ENCODE data around the gene ORAI3. TPM values are rescaled to one million over a fixed set of nuclear protein-coding genes. Genes with fewer than 3 reads are reported as not detected.
A peak's percentile ranks its signal among the peaks of the same experiment; 100 is the strongest.

The ORAI3 gene
- total RNA-seq, 1 donor from 2014 or later: 27.0 TPM

DNA sequence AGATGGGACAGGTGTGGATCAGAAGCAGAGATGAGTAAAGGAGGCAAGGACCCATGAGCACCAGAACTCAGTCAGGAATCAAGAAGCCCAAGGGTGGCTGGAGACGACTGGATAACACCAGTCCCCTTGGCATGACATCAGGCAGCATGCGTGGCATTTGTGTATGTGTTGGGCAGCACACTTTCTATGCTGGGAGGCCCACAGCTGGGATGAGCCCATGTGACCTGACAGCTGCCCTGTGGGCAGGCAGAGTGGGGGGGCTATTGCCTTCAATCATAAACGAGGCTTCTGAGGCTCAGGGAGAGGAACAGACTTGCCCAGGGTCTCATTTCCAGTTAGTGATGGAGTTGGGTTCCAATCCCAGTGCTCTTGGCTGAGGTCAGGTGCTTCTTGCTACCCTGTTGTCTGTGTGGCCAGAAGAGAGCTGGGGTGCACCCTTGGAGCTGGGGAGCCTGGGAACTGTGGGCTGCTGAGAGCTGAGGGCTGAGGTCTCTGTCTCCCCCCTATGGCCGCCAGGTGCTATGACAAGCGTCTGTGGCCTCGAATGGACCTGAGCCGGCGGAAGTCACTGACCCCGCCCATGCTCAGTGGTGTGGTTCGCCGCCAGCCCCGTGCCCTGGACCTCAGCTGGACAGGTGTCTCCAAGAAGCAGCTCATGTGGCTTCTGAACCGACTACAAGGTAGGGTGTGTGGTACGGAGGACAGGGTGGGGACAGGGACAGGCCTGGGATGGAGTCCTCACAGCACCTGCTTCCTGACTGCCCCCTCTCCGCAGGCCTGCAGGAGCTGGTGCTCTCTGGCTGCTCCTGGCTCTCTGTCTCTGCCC, 7.1 kb upstream of the ORAI3 start:
- intact Hi-C loops (cut with DNase I): no loop called here
- no peak for DNase-seq (ENCODE audit: extremely low spot score in 2 of 2)
- TF ChIP-seq, protein P1, sequence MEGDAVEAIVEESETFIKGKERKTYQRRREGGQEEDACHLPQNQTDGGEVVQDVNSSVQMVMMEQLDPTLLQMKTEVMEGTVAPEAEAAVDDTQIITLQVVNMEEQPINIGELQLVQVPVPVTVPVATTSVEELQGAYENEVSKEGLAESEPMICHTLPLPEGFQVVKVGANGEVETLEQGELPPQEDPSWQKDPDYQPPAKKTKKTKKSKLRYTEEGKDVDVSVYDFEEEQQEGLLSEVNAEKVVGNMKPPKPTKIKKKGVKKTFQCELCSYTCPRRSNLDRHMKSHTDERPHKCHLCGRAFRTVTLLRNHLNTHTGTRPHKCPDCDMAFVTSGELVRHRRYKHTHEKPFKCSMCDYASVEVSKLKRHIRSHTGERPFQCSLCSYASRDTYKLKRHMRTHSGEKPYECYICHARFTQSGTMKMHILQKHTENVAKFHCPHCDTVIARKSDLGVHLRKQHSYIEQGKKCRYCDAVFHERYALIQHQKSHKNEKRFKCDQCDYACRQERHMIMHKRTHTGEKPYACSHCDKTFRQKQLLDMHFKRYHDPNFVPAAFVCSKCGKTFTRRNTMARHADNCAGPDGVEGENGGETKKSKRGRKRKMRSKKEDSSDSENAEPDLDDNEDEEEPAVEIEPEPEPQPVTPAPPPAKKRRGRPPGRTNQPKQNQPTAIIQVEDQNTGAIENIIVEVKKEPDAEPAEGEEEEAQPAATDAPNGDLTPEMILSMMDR (IDR thresholded peaks at IDR 0.05): peak; percentile 52 to 74 (median 55)
- no peak for TF ChIP-seq POLR2A (IDR thresholded peaks at IDR 0.05)
- Histone ChIP-seq H3K4me1 (peaks cover 12% of the 10 kb centered on the region), H3K27me3 (no peaks in the 10 kb centered on the region), H3K4me3 (no peak overlapping the region), H3K27ac (no peak overlapping the region), H3K9me3 (no peaks in the 10 kb centered on the region), H3K36me3 (peaks cover 0 to 17% of the 10 kb centered on the region in 2 donors)

DNA sequence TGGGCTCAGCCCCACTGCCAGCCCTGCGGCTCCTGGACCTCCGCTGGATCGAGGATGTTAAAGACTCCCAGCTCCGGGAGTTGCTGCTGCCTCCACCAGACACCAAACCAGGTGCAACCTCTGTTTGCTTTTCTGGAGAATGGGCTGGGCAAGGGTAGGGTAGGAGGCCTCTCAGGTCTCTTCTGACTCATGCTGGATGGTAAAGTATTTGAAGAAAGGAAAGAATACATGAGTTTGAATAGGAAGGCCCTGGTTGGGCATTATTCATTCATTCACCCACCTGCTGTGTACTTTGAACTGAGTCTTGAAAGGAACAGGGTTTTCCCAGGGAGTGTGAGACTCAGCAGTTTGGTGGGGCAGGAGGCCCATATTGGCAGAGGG, 6.5 kb upstream of the ORAI3 start:
- H3K36me3 ChIP-seq: peaks cover 0 to 17% of the 10 kb centered on the region in 2 donors
- TF ChIP-seq, protein P1 (IDR thresholded peaks at IDR 0.05): no peak
- TF ChIP-seq POLR2AphosphoS5 (IDR thresholded peaks at IDR 0.05; ENCODE audit: insufficient read depth in 1 of 2, low read depth in 1 of 2): no peak
- no peak for TF ChIP-seq POLR2A (IDR thresholded peaks at IDR 0.05)
- H3K4me3 ChIP-seq: no peak overlapping the region
- peaks cover 12% of the 10 kb centered on the region for H3K4me1 ChIP-seq
- intact Hi-C loops (cut with DNase I): no loop called here
- no peak overlapping the region for H3K27ac ChIP-seq
- H3K9me3 ChIP-seq: no peaks in the 10 kb centered on the region
- DNase-seq (ENCODE audit: extremely low spot score in 2 of 2): no peak
- no peaks in the 10 kb centered on the region for H3K27me3 ChIP-seq

DNA sequence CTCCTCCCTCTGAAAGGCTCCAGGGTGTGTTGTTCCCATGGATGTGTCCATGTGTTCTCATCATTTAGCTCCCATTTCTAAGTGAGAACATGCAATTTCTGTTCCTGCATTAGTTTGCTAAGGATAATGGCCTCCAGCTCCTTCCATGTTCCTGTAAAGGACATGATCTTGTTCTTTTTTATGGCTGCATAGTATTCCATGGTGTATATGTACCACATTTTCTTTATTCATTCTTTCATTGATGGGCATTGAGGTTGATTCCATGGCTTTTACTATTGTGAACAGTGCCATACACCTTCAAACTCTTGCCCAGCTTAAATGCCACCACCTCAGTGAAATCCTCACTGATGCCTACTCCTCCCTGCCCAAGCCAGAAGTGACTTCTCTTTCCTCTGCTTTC, 4.5 kb upstream of the ORAI3 start:
- Histone ChIP-seq H3K4me1 (peaks cover 17% of the 10 kb centered on the region), H3K27ac (no peak overlapping the region), H3K9me3 (no peaks in the 10 kb centered on the region), H3K36me3 (peaks cover 0 to 17% of the 10 kb centered on the region in 2 donors), H3K27me3 (no peaks in the 10 kb centered on the region), H3K4me3 (no peak overlapping the region)
- no peak for TF ChIP-seq POLR2AphosphoS5 (IDR thresholded peaks at IDR 0.05; ENCODE audit: insufficient read depth in 1 of 2, low read depth in 1 of 2)
- no peak for TF ChIP-seq POLR2A (IDR thresholded peaks at IDR 0.05)
- TF ChIP-seq, protein P1 (IDR thresholded peaks at IDR 0.05): no peak
- DNase-seq (ENCODE audit: extremely low spot score in 2 of 2): no peak
- intact Hi-C loops (cut with DNase I): no loop called here

DNA sequence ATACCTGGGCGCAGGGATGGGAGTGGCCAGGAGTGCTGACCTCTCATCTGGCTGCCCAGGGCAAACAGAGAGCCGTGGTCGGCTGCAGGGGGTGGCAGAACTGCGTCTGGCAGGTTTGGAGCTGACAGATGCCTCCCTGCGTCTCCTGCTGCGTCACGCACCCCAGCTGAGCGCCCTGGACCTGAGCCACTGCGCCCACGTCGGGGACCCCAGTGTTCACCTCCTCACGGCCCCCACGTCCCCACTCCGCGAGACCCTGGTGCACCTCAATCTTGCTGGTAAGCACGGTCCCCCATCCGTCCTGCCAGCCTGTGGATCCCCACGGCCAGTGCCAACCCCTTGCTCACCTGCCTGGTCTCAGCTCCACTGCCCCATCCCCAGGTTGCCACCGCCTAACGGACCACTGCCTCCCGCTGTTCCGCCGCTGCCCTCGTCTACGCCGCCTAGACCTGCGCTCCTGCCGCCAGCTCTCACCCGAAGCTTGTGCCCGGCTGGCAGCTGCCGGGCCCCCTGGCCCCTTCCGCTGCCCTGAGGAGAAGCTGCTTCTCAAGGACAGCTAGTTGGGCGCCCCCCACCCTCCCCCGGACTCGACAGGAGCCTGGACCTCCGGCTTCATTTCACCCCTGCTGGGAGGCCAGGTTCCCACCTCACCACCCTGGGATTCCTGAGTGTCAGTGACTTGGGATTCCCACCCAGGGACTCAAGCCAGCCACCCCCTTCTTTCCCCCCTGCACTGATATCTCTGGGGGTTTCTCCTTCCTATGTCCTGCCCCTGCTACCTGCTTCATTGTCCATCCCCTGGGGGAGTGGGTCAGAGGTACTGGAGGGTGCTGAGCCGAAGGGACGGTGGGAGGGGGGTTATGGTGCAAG, 2.0 kb upstream of the ORAI3 start:
- TF ChIP-seq POLR2A (IDR thresholded peaks at IDR 0.05) (no peak), POLR2AphosphoS5 (IDR thresholded peaks at IDR 0.05; ENCODE audit: insufficient read depth in 1 of 2, low read depth in 1 of 2) (no peak)
- TF ChIP-seq, protein P1 (IDR thresholded peaks at IDR 0.05): no peak
- Histone ChIP-seq H3K4me3 (no peak overlapping the region), H3K27ac (no peak overlapping the region), H3K36me3 (peaks cover 0 to 17% of the 10 kb centered on the region in 2 donors), H3K27me3 (no peaks in the 10 kb centered on the region), H3K4me1 (peaks cover 35% of the 10 kb centered on the region), H3K9me3 (no peaks in the 10 kb centered on the region)
- intact Hi-C loops (cut with DNase I): no loop called here
- DNase-seq (ENCODE audit: extremely low spot score in 2 of 2): no peak

Measured in vagina (tissue), 2 donors.